Vagina (tissue), 2 donors: ENCODE data around the gene DNAH10.

Source experiments
- CTCF ChIP-seq, 3 experiments: fragments of 450-650 bp in 2 of 3; fragments of 200-600 bp in 1 of 3; sonication (generic) in 1 of 3; IDR thresholded peaks; one replicate each; pipeline ENCODE4 v1.5.1; 2017 to 2019; ENCODE audit warnings: antibody characterized with exemption in 3 of 3, mild to moderate bottlenecking in 2 of 3, moderate library complexity in 2 of 3
- POLR2A ChIP-seq, 2 donors: fragments of 450-650 bp; IDR thresholded peaks; one replicate each; pipeline ENCODE4 v1.6.1; 2017; ENCODE audit warnings: antibody characterized with exemption in 2 of 2, mild to moderate bottlenecking in 2 of 2, moderate library complexity in 2 of 2
- POLR2AphosphoS5 ChIP-seq, 2 donors: sonication (generic); formaldehyde crosslinking; IDR thresholded peaks; one replicate each; pipeline ENCODE4 v1.9.0; 2017; ENCODE audit warnings: antibody characterized with exemption in 2 of 2, mild to moderate bottlenecking in 2 of 2, low read depth in 1 of 2; ENCODE audit not compliant: insufficient read depth in 1 of 2

- TF ChIP-seq CTCF (IDR thresholded peaks at IDR 0.05) (no peak), POLR2A (IDR thresholded peaks at IDR 0.05) (no peak), POLR2AphosphoS5 (IDR thresholded peaks at IDR 0.05; ENCODE audit: insufficient read depth in 1 of 2, low read depth in 1 of 2) (no peak)
These were observed 209.3 kb downstream of the DNAH10 start for GRCh38 chr12:123971449-123971769.
